PFSK-1 (cell line): ENCODE measurements around the gene OR2Y1. TPM values are rescaled to one million over a fixed set of nuclear protein-coding genes. Genes with fewer than 3 reads are reported as not detected.
A peak's percentile ranks its signal among the peaks of the same experiment; 100 is the strongest.

Experiments
- FOXP2 ChIP-seq: optimal IDR thresholded peaks from 2 replicates; pipeline ENCODE3; 2011; ENCODE audit warnings: borderline replicate concordance, control low read depth, inconsistent platforms; ENCODE audit not compliant: insufficient read depth; ENCODE audit errors: extremely low read length, extremely low read depth
- POLR2AphosphoS5 ChIP-seq: IDR thresholded peaks from 2 replicates; pipeline ENCODE4 v1.6.1; 2012; ENCODE audit warnings: low read depth, mild to moderate bottlenecking, control low read depth, low read length, moderate library complexity
- SIN3A ChIP-seq: IDR thresholded peaks from 2 replicates; pipeline ENCODE4 v1.6.1; 2012; ENCODE audit warnings: mild to moderate bottlenecking, low read length, moderate library complexity, borderline replicate concordance; ENCODE audit not compliant: insufficient read depth
- TAF1 ChIP-seq: IDR thresholded peaks from 2 replicates; pipeline ENCODE4 v1.6.1; 2012; ENCODE audit warnings: low read length, control low read depth, borderline replicate concordance; ENCODE audit not compliant: insufficient read depth
- polyA plus RNA-seq: library from polyadenylated mRNA; unstranded; fragments of >200 nt; gene quantifications from one replicate; pipeline ENCODE4 v1.2.1, GENCODE V29; 2012; ENCODE audit warnings: low read depth, missing spikeins; ENCODE audit not compliant: insufficient read length
- TF ChIP-seq, protein P1 (sequence below), 2 experiments: IDR thresholded peaks; 2 replicates each; pipeline versions ENCODE4 v1.6.1 to v1.8.0; 2011 to 2012; ENCODE audit warnings: low read depth in 2 of 2, low read length in 2 of 2, control low read depth in 1 of 2, inconsistent platforms in 1 of 2, mild to moderate bottlenecking in 1 of 2, moderate library complexity in 1 of 2; ENCODE audit not compliant: insufficient read depth in 1 of 2

The OR2Y1 gene, protein sequence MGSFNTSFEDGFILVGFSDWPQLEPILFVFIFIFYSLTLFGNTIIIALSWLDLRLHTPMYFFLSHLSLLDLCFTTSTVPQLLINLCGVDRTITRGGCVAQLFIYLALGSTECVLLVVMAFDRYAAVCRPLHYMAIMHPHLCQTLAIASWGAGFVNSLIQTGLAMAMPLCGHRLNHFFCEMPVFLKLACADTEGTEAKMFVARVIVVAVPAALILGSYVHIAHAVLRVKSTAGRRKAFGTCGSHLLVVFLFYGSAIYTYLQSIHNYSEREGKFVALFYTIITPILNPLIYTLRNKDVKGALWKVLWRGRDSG
- polyA plus RNA-seq = not detected

DNA sequence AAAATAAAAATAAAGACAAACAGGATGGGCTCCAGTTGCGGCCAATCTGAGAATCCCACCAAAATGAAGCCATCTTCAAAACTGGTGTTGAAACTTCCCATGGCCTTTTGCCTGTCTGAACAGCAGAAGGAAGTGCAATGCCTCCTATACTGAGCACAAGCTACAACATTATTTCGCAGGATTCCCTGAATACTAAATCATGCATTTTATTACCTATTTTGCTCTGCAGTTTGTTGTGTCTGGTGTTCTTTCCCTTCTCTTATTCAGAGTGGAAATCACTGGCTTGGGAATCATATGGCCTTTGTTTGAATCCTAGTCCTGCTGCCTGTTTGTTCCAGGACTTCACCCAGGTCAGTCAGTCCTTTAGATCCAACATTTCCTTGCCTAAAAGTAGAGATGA, at the start of gene OR2Y1:
TSS of gene OR2Y1 (minus strand) at position 101 of the 400 bp plus-strand sequence. CDS start at position 101, 0 bp downstream.
- TF ChIP-seq, protein P1, sequence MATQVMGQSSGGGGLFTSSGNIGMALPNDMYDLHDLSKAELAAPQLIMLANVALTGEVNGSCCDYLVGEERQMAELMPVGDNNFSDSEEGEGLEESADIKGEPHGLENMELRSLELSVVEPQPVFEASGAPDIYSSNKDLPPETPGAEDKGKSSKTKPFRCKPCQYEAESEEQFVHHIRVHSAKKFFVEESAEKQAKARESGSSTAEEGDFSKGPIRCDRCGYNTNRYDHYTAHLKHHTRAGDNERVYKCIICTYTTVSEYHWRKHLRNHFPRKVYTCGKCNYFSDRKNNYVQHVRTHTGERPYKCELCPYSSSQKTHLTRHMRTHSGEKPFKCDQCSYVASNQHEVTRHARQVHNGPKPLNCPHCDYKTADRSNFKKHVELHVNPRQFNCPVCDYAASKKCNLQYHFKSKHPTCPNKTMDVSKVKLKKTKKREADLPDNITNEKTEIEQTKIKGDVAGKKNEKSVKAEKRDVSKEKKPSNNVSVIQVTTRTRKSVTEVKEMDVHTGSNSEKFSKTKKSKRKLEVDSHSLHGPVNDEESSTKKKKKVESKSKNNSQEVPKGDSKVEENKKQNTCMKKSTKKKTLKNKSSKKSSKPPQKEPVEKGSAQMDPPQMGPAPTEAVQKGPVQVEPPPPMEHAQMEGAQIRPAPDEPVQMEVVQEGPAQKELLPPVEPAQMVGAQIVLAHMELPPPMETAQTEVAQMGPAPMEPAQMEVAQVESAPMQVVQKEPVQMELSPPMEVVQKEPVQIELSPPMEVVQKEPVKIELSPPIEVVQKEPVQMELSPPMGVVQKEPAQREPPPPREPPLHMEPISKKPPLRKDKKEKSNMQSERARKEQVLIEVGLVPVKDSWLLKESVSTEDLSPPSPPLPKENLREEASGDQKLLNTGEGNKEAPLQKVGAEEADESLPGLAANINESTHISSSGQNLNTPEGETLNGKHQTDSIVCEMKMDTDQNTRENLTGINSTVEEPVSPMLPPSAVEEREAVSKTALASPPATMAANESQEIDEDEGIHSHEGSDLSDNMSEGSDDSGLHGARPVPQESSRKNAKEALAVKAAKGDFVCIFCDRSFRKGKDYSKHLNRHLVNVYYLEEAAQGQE (IDR thresholded peaks at IDR 0.05; ENCODE audit: insufficient read depth in 1 of 2, low read depth in 2 of 2, low read length in 2 of 2) = no peak
- TF ChIP-seq FOXP2 (no peak), SIN3A (no peak), POLR2AphosphoS5 (no peak), TAF1 (no peak)

DNA sequence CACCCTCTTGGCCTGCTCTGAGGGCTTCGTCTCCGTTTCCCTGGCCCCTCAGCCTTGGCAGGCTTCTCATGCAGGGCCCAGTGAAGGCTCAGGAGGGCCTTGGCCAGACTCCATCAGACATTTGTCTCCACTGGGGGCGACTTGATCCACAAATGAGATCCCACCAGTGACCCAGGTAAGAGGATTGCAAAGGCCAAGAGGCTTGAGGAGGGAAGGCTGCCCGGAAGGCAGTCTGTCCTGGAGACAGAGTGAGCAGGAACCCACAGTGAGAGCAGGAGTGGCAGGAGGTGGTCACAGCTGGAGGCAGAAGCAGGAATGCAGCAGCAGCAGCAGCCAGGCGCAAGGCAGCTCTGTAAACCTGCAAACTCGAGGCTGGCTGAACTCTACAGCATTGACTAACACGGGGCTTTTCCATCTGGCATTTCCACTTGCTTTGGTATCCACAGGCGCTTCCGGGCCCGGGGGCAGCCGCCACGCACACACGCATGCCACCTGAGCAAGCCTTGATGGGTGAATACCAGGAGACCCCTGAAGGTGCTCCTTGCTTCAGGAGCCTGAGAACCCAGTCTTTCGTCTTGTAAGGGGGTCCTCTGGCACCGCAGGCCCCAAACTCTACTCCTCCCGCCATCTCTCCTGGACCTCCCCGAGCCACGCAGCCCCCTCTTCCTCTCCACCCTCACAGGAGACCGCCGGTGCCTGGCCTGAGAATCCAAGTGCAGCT, 48.0 kb upstream of the OR2Y1 start:
- TF ChIP-seq POLR2AphosphoS5 = no peak
- TF ChIP-seq, protein P1 (IDR thresholded peaks at IDR 0.05; ENCODE audit: insufficient read depth in 1 of 2, low read depth in 2 of 2, low read length in 2 of 2) = no peak
- no peak for TF ChIP-seq TAF1
- no peak for TF ChIP-seq SIN3A
- TF ChIP-seq FOXP2 = no peak

DNA sequence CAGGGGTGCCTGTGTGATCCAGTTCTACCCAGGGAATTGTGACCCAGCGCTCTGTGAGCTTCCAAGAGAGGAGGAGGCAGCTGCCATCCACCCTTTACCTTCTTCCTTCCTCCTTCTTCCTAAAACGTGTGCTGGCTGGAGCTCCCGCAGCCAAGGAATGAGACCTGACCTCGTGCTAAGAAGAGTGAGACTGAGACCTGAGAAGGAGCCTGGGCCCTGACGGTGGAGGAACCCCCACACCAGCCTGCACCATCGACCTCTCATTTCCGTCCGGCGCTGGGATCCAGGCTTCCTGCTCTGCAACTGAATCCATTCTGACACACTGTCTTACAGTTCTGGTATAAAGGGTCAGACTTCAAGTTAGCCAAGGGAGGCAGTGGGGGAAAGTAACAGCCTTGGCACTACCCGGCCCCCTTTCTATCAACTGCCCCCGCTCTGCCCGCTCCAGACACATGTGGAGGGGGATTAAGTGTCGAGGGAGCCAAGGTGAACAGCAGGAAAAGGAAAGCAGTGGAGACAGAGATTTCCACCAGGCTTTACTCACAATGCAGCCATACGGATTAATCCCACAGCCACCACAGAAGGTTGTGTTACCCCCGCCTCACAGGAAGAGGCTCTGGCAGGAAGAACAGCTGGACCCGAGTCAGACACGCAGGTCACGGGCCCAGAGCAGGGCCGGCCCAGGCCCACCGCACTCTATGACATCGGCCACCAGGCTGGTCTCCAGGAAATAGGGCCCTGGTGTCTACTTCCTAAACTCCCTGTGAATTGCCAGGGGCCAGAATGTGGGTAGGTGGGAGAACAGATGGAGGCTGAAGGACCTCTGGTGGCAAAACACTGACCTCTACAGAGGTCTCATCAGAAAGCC, 46.9 kb upstream of the OR2Y1 start:
- TF ChIP-seq SIN3A (no peak), TAF1 (peak; percentile 25; the same call in 1 of the 2 replicates), POLR2AphosphoS5 (no peak)

DNA sequence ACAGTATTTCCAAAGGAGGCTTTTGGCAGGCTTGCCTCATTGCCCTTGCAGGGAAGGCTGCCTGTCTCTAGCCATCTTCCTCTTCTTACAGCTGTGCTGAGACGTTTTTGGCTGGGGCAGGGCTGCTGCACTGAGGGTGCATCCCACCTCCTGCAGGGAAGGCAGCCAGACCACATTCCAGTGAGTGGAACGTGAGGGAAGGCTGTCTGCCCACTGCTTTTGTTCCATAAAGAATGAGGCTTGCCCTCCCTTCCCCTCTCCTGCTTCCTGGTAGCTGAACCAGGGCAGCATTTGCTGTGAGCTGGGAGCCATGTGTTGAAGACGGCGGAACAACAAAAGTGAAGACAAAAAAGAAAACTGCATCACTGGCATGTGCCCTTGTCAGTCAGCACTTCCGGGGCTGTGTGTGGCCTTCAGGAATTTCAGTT, 46.0 kb upstream of the OR2Y1 start:
- no peak for TF ChIP-seq SIN3A
- no peak for TF ChIP-seq FOXP2
- TF ChIP-seq, protein P1 (IDR thresholded peaks at IDR 0.05; ENCODE audit: insufficient read depth in 1 of 2, low read depth in 2 of 2, low read length in 2 of 2) = no peak
- TF ChIP-seq POLR2AphosphoS5 = no peak
- no peak for TF ChIP-seq TAF1
